ENCODE measurements around the gene RER1. TPM values are rescaled to one million over a fixed set of nuclear protein-coding genes. Genes with fewer than 3 reads are reported as not detected.

RER1 gene
- total RNA-seq, 4 donors from 2014 or later = 42.9 to 141 (median 120) TPM

DNA sequence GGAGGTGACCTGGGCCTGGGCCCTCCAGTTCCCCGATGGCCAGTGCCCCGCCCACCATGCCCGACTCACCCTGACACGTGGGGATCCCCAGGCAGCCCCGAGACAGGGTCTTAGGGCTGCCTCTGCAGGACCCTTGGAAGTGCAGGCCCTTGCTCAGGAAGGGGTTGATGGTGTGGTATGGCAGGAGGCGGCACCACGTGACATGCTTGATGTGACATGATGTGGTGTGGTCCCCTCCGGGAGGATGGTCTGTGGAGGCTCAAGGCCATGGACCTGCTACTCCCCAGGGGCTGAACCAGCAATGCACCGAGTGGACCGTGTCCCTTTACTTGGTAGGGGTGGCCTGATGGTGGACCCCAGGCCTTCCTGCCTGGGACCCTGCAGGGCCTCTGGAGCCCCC lies 62.6 kb downstream of the RER1 start:
- Histone ChIP-seq H3K4me1 (no peaks in the 10 kb centered on the region), H3K36me3 (no peaks in the 10 kb centered on the region), H3K9me3 (no peaks in the 10 kb centered on the region), H3K27me3 (no peaks in the 10 kb centered on the region), H3K27ac (no peak overlapping the region), H3K4me3 (no peak overlapping the region)
- DNase-seq = no peak
- TF ChIP-seq, protein P1, sequence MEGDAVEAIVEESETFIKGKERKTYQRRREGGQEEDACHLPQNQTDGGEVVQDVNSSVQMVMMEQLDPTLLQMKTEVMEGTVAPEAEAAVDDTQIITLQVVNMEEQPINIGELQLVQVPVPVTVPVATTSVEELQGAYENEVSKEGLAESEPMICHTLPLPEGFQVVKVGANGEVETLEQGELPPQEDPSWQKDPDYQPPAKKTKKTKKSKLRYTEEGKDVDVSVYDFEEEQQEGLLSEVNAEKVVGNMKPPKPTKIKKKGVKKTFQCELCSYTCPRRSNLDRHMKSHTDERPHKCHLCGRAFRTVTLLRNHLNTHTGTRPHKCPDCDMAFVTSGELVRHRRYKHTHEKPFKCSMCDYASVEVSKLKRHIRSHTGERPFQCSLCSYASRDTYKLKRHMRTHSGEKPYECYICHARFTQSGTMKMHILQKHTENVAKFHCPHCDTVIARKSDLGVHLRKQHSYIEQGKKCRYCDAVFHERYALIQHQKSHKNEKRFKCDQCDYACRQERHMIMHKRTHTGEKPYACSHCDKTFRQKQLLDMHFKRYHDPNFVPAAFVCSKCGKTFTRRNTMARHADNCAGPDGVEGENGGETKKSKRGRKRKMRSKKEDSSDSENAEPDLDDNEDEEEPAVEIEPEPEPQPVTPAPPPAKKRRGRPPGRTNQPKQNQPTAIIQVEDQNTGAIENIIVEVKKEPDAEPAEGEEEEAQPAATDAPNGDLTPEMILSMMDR (IDR thresholded peaks at IDR 0.05) = no peak
- no peak for TF ChIP-seq POLR2A (IDR thresholded peaks at IDR 0.05)

Other genes starting within 250 kb of the RER1 start
- 10 to 100 TPM; 16.5 to 31.2 (median 25.4) TPM for gene FAAP20, start 197.1 kb upstream of the RER1 start, total RNA-seq
- 10 to 100 TPM; 20.1 to 41.5 (median 37.1) TPM for gene SKI, start 163.5 kb upstream of the RER1 start, total RNA-seq
- 10 to 100 TPM in 3 of 4 donors, 1 to 10 TPM in 1; 4.9 to 21.5 (median 15.9) TPM for gene MORN1, start 287 bp upstream of the RER1 start, total RNA-seq
- 10 to 100 TPM; 16.9 to 29.6 (median 19.9) TPM for gene PEX10, start 20.7 kb downstream of the RER1 start, total RNA-seq
- gene PLCH2, start 84.4 kb downstream of the RER1 start, total RNA-seq = 10 to 100 TPM in 2 of 4 donors, 1 to 10 TPM in 2; 2.5 to 18.3 (median 7.8) TPM
- gene PANK4, start 134.8 kb downstream of the RER1 start, total RNA-seq = 10 to 100 TPM; 43.4 to 82.5 (median 70.5) TPM
- gene HES5, start 138.4 kb downstream of the RER1 start, total RNA-seq = under 1 TPM in 1 of 4 donors, not detected in 3; 0.88 TPM
- gene TNFRSF14, start 164.5 kb downstream of the RER1 start, total RNA-seq = 100 to 1,000 TPM; 231 to 532 (median 316) TPM
- gene PRXL2B, start 194.9 kb downstream of the RER1 start, total RNA-seq = 10 to 100 TPM; 41.3 to 79.5 (median 59.0) TPM
- 10 to 100 TPM in 3 of 4 donors, 1 to 10 TPM in 1; 7.4 to 51.7 (median 27.4) TPM for gene MMEL1, start 241.2 kb downstream of the RER1 start, total RNA-seq